Endothelial cell of umbilical vein (primary cell): Measurements from ENCODE around the gene BRCA1. TPM values are rescaled to one million over a fixed set of nuclear protein-coding genes. Genes with fewer than 3 reads are reported as not detected.
A peak's percentile ranks its signal among the peaks of the same experiment; 100 is the strongest.

ENCODE experiments used
- BruUV-seq: library from RNA; stranded (reverse); fragments of 400-500 nt; replicated peaks from 2 replicates; lab custom pipeline; 2021; lab: Mats Ljungman, UMichigan
- CTCF ChIA-PET: fragments of 300-600, 350-600 bp; sonication (Branson Sonifier 250); formaldehyde crosslinking; loops from one replicate; lab custom pipeline; 2021; ENCODE audit warnings: antibody characterized with exemption, inconsistent platforms; lab: Charles Lee
- POLR2A ChIA-PET: fragments of 300-600, 350-600 bp; sonication (Branson Sonifier 250); formaldehyde crosslinking; loops from one replicate; lab custom pipeline; 2021; ENCODE audit warnings: antibody characterized with exemption, inconsistent platforms; lab: Charles Lee
- DNase-seq: peaks from one replicate; pipeline ENCODE4 v3.0.0-alpha.2; 2011; ENCODE audit warnings: low read depth, low spot score
- FAIRE-seq: peaks from 2 replicates; lab custom pipeline; 2011; peaks lifted over from hg19 to GRCh38; lab: Jason Lieb, UNC
- H2AFZ ChIP-seq: 2 replicates; pipeline ENCODE4 v1.6.0; 2012; ENCODE audit warnings: low read depth, low read length, control low read depth, inconsistent platforms
- H3K27ac ChIP-seq: 2 replicates; pipeline ENCODE4 v1.5.1; 2011; ENCODE audit warnings: low read depth, mild to moderate bottlenecking, control low read depth, low read length, moderate library complexity; ENCODE audit not compliant: insufficient read depth
- H3K27me3 ChIP-seq, 2 experiments: 2 replicates each; pipeline versions ENCODE4 v1.6.0 to v1.6.1; 2011; ENCODE audit warnings: low read length in 2 of 2, mixed read lengths in 1 of 2; ENCODE audit not compliant: control insufficient read depth in 2 of 2, insufficient read depth in 2 of 2
- H3K36me3 ChIP-seq, 2 experiments: 2 replicates in 1 of 2; 3 replicates in 1 of 2; pipeline ENCODE4 v1.5.1; 2011; ENCODE audit warnings: low read length in 2 of 2, mild to moderate bottlenecking in 1 of 2, moderate library complexity in 1 of 2; ENCODE audit not compliant: control insufficient read depth in 2 of 2, insufficient read depth in 2 of 2; ENCODE audit errors: extremely low read depth in 1 of 2
- H3K4me1 ChIP-seq: 3 replicates; pipeline ENCODE4 v1.5.1; 2011; ENCODE audit warnings: mild to moderate bottlenecking, low read length; ENCODE audit not compliant: control insufficient read depth, insufficient read depth; ENCODE audit errors: extremely low read depth
- H3K4me2 ChIP-seq: 2 replicates; pipeline ENCODE4 v1.6.1; 2011; ENCODE audit warnings: low read length, control low read depth, mixed read lengths; ENCODE audit not compliant: insufficient read depth
- H3K4me3 ChIP-seq, 3 experiments: fragments of 200-600 bp in 1 of 3; sonication (generic), shearing (Covaris generic) in 1 of 3; replicated peaks in 1 of 3; 2 replicates each; pipeline ENCODE4 v1.5.1; 2011 to 2016; ENCODE audit warnings: control low read depth in 3 of 3, low read length in 3 of 3, mild to moderate bottlenecking in 2 of 3, inconsistent platforms in 1 of 3, low read depth in 1 of 3, moderate library complexity in 1 of 3; ENCODE audit not compliant: insufficient read depth in 1 of 3
- H3K79me2 ChIP-seq: 2 replicates; pipeline ENCODE4 v1.6.0; 2012; ENCODE audit warnings: low read length, inconsistent platforms; ENCODE audit not compliant: control insufficient read depth, insufficient read depth
- H3K9ac ChIP-seq: replicated peaks from 2 replicates; pipeline ENCODE3; 2011; ENCODE audit warnings: low read length, control low read depth; ENCODE audit not compliant: insufficient read depth; ENCODE audit errors: extremely low read depth
- H3K9me1 ChIP-seq: replicated peaks from 3 replicates; pipeline ENCODE4 v1.6.0; 2011; ENCODE audit warnings: mild to moderate bottlenecking, low read length; ENCODE audit not compliant: control insufficient read depth, insufficient read depth; ENCODE audit errors: extremely low read depth
- H3K9me3 ChIP-seq: replicated peaks from 2 replicates; pipeline ENCODE4 v1.5.1; 2012; ENCODE audit warnings: low read length, inconsistent platforms; ENCODE audit not compliant: control insufficient read depth, insufficient read depth
- H4K20me1 ChIP-seq: replicated peaks from 2 replicates; pipeline ENCODE3; 2011; ENCODE audit warnings: mild to moderate bottlenecking, low read length; ENCODE audit not compliant: control insufficient read depth, insufficient read depth; ENCODE audit errors: extremely low read depth
- EZH2 ChIP-seq: IDR thresholded peaks from 2 replicates; pipeline ENCODE4 v1.6.1; 2012; ENCODE audit warnings: borderline replicate concordance, low read depth, mild to moderate bottlenecking, moderate library complexity, low read length, inconsistent platforms; ENCODE audit not compliant: severe bottlenecking
- GATA2 ChIP-seq: IDR thresholded peaks from 2 replicates; pipeline ENCODE4 v1.7.0; 2011; ENCODE audit warnings: low read depth, mild to moderate bottlenecking, moderate library complexity, mixed read lengths, low read length; ENCODE audit not compliant: insufficient read length, insufficient read depth
- MYC ChIP-seq: IDR thresholded peaks from one replicate; pipeline ENCODE4 v1.6.1; 2011; ENCODE audit warnings: mild to moderate bottlenecking, low read depth, low read length
- POLR2A ChIP-seq: IDR thresholded peaks from 2 replicates; pipeline ENCODE4 v1.6.1; 2012; ENCODE audit warnings: low read depth, mild to moderate bottlenecking, control low read depth, low read length
- POLR2AphosphoS5 ChIP-seq: IDR thresholded peaks from 2 replicates; pipeline ENCODE4 v1.6.1; 2012; ENCODE audit warnings: low read depth, mild to moderate bottlenecking, control low read depth, low read length, moderate library complexity; ENCODE audit not compliant: insufficient read depth
- dilution Hi-C: fragments of 300-500 bp; cut with MboI; formaldehyde crosslinking; loops from one replicate; pipeline ENCODE4 v1.15.0; 2019; ENCODE audit warnings: low sequenced_read_pairs; ENCODE audit not compliant: extremely low pct_ligation_motif_present
- intact Hi-C: fragments of 100-400 bp; cut with micrococcal nuclease; formaldehyde crosslinking; loops from one replicate; pipeline ENCODE4 v1.10.0; 2022
- polyA plus RNA-seq, 4 experiments: library from polyadenylated mRNA; depleted of rRNA in 3 of 4; stranded (reverse) in 3 of 4; unstranded in 1 of 4; fragments of >200 nt; gene quantifications; 2 replicates each; pipeline versions ENCODE4 v1.2.1 to v1.2.3, GENCODE V29; 2011 to 2012; ENCODE audit warnings: missing spikeins in 1 of 4
- total RNA-seq: library from RNA; stranded (reverse); gene quantifications from 2 replicates; pipeline ENCODE4 v1.2.3, GENCODE V29; 2021
- TF ChIP-seq, protein P1 (sequence below), 2 donors: IDR thresholded peaks; 1 replicate in 1 of 2; 2 replicates in 1 of 2; pipeline ENCODE4 v1.5.1; 2011; ENCODE audit warnings: low read length in 2 of 2, mild to moderate bottlenecking in 2 of 2, moderate library complexity in 2 of 2, control low read depth in 1 of 2, inconsistent platforms in 1 of 2, low read depth in 1 of 2; ENCODE audit not compliant: insufficient read depth in 1 of 2; ENCODE audit errors: extremely low read depth in 1 of 2

BRCA1 gene
- total and polyA plus RNA-seq, 2 donors (not counting 3 experiments of a cell fraction or from before 2014, with no cell fraction given): 14.3 to 29.0 TPM

DNA sequence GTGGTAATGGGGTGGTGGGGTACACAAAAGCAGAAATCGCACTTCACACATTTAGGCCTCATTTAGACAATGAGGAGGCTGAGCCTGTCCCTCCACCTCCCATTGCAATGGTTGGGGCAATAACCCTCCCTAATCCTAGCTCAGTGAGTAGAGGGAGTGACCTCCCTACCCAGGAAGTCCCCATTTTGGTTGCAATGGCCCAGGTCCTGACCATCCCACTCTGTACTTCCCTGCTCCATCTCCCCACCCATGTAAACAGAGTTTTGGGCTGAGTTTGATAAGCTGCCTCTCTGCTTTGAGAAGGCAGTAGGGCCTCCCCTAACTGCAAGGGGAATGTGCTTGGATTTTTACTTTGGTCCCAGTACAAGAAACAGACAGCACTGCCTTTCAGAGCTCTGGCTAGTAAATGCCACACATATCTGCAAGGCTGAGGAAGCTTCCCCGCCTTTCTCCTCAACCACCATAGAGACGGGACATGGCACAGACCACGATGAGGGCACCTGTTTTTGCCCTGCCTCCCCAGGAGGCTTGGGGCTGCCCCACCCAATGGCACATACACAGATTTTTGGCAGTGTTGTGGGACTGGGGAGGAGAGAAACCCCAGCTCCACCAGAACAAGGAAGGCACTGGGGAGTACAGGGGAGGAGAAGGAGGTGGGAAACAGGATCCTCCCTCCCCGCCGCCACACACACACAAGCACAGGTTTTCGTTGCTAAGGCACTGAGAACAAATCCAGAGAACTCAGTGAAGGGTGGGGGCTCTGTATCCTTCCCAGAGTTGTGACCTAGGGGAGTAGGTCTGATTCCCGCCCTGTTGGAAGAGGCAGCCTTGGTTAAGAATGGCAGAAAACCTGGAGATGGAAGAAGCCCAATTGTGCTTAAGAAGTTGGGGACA, 110.3 kb downstream of the BRCA1 start:
- ChIA-PET CTCF (interaction anchor here (1.3 kb wide), 1 partner anchor 9 kb away, joined by 6 read pairs; the partner anchor contains the start of gene IFI35), POLR2A (no interaction called here)
- H3K4me2 ChIP-seq: no peak overlapping the region
- peaks cover 22% of the 10 kb centered on the region for H3K79me2 ChIP-seq
- H3K9ac ChIP-seq: no peak overlapping the region
- no peak for DNase-seq
- peaks cover 3 to 34% of the 10 kb centered on the region in 2 experiments for H3K36me3 ChIP-seq
- dilution Hi-C loops (no loop called here), intact Hi-C loops (no loop called here)
- H3K27ac ChIP-seq: peak overlapping the region; percentile 14
- H3K9me3 ChIP-seq: no peaks in the 10 kb centered on the region
- TF ChIP-seq POLR2A (no peak), GATA2 (no peak), POLR2AphosphoS5 (peak; percentile 9), MYC (no peak)
- FAIRE-seq: no peak
- H4K20me1 ChIP-seq: no peaks in the 10 kb centered on the region
- H3K4me1 ChIP-seq: peaks cover 30% of the 10 kb centered on the region
- H3K9me1 ChIP-seq: no peaks in the 10 kb centered on the region
- no peak overlapping the region for H3K4me3 ChIP-seq
- H2AFZ ChIP-seq: no peak overlapping the region
- no peaks in the 10 kb centered on the region for H3K27me3 ChIP-seq
- TSS peak; percentile 49 for BruUV-seq

DNA sequence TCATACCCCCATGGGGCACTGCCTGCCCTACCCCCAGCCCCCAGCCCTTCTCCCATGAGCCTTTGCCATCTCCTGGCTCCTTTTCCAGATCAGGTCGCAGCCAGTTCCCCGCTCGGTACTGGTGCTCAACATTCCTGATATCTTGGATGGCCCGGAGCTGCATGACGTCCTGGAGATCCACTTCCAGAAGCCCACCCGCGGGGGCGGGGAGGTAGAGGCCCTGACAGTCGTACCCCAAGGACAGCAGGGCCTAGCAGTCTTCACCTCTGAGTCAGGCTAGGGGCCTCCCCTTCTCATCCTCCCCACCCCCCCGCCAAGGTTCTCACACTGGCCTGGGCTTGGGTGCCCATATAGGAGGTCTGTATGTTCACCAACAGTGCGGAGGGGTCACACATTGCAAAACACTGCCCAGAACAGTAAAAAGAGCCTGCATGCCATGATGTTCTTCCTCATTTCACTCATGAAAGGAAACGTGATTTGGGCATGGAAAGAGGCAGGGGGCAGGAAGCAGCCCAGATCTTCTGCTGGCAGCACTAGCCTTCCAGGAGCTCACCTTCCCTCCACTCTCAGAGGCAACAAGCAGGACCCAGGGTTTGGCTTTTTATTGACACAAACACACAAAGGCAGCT, 111.0 kb downstream of the BRCA1 start:
- POLR2A ChIA-PET: no interaction called here
- Histone ChIP-seq H3K27me3 (no peaks in the 10 kb centered on the region), H3K4me1 (peaks cover 23% of the 10 kb centered on the region), H3K9me3 (no peaks in the 10 kb centered on the region), H4K20me1 (no peaks in the 10 kb centered on the region), H3K27ac (no peak overlapping the region), H3K79me2 (peaks cover 14% of the 10 kb centered on the region), H2AFZ (no peak overlapping the region), H3K36me3 (peaks cover 3 to 34% of the 10 kb centered on the region in 2 experiments), H3K9me1 (no peaks in the 10 kb centered on the region), H3K4me2 (no peak overlapping the region), H3K9ac (no peak overlapping the region), H3K4me3 (no peak overlapping the region)
- DNase-seq (no peak), FAIRE-seq (no peak)
- intact Hi-C loops: no loop called here
- TF ChIP-seq, protein P1, sequence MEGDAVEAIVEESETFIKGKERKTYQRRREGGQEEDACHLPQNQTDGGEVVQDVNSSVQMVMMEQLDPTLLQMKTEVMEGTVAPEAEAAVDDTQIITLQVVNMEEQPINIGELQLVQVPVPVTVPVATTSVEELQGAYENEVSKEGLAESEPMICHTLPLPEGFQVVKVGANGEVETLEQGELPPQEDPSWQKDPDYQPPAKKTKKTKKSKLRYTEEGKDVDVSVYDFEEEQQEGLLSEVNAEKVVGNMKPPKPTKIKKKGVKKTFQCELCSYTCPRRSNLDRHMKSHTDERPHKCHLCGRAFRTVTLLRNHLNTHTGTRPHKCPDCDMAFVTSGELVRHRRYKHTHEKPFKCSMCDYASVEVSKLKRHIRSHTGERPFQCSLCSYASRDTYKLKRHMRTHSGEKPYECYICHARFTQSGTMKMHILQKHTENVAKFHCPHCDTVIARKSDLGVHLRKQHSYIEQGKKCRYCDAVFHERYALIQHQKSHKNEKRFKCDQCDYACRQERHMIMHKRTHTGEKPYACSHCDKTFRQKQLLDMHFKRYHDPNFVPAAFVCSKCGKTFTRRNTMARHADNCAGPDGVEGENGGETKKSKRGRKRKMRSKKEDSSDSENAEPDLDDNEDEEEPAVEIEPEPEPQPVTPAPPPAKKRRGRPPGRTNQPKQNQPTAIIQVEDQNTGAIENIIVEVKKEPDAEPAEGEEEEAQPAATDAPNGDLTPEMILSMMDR (IDR thresholded peaks at IDR 0.05; ENCODE audit: extremely low read depth in 1 of 2, insufficient read depth in 1 of 2, low read depth in 1 of 2, low read length in 2 of 2): no peak
- no peak for TF ChIP-seq POLR2AphosphoS5
- no peak for TF ChIP-seq EZH2
- TF ChIP-seq GATA2: no peak
- TF ChIP-seq POLR2A: peak; percentile 26
- CTCF ChIA-PET: no interaction called here
- no TSS peak for BruUV-seq
- dilution Hi-C loops: no loop called here
